Stimulated activated CD4-positive, alpha-beta T cell treated with anti-CD3 and anti-CD28 coated beads, Interleukin-4, amount 100 ng/mL, for 1 hour (primary cell): ENCODE data around the gene GTF2H2C_2.
"Not testable (repeated sequence)": the region's sequence is repeated elsewhere in the genome, so short reads cannot be mapped to it uniquely, and the experiment has no call there.

ENCODE experiments used
- DNase-seq: peaks from one replicate; pipeline ENCODE4 v3.0.0-alpha.2; 2020

Gene GTF2H2C_2

GRCh38 chr5:70415117-70415516 lies at the start of gene GTF2H2C_2:
Gene GTF2H2C_2, plus strand, starts transcription at chr5:70415368.
- not testable (repeated sequence) for DNase-seq

- DNase-seq: not testable (repeated sequence)
Observed at GRCh38 chr5:70400984-70401686, 14.0 kb upstream of the GTF2H2C_2 start.

GRCh38 chr5:70421322-70421721 lies 6.2 kb downstream of the GTF2H2C_2 start:
- not testable (repeated sequence) for DNase-seq

GRCh38 chr5:70423215-70423614 lies 8.0 kb downstream of the GTF2H2C_2 start:
- not testable (repeated sequence) for DNase-seq

GRCh38 chr5:70438518-70438917 lies 23.4 kb downstream of the GTF2H2C_2 start:
- not testable (repeated sequence) for DNase-seq

GRCh38 chr5:70449565-70449964 lies 34.4 kb downstream of the GTF2H2C_2 start:
- not testable (repeated sequence) for DNase-seq

GRCh38 chr5:70451249-70451984 lies 36.2 kb downstream of the GTF2H2C_2 start:
- DNase-seq: not testable (repeated sequence)

GRCh38 chr5:70457093-70457492 lies 41.9 kb downstream of the GTF2H2C_2 start:
- not testable (repeated sequence) for DNase-seq

GRCh38 chr5:70459188-70459587 lies 44.0 kb downstream of the GTF2H2C_2 start:
- not testable (repeated sequence) for DNase-seq

GRCh38 chr5:70461984-70462383 lies 46.8 kb downstream of the GTF2H2C_2 start:
- not testable (repeated sequence) for DNase-seq

GRCh38 chr5:70464019-70464637 lies 49.0 kb downstream of the GTF2H2C_2 start:
- DNase-seq: not testable (repeated sequence)

GRCh38 chr5:70469926-70470509 lies 54.9 kb downstream of the GTF2H2C_2 start:
- DNase-seq: not testable (repeated sequence)
